SW480 (cell line): Measurements from ENCODE around the gene RPL36.
A peak's percentile ranks its signal among the peaks of the same experiment; 100 is the strongest.
"Not testable (repeated sequence)": the region's sequence is repeated elsewhere in the genome, so short reads cannot be mapped to it uniquely, and the experiment has no call there.

Experiments used
- DNase-seq: peaks from one replicate; pipeline ENCODE4 v3.0.0-alpha.2; 2016; ENCODE audit warnings: low spot score

The RPL36 gene

DNA sequence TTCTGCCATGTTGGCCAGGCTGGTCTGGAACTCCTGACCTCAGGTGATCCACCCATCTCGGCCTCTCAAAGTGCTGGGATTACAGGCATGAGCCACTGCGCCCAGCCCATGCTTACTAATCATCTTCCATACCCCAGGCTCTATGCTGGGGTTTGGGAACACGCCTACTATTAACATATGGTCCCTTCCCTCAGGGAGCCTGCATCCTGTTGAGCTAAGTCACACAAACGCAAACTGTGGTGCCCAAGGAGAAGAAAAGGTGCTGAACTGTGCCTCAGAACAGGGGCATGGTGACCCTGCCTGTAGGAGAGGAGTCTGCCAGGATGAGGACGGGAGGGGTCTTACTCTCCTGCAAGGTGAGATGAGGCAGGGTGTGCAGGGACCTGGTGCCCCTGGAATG is 15.4 kb upstream of the RPL36 start:
- DNase-seq: no peak

DNA sequence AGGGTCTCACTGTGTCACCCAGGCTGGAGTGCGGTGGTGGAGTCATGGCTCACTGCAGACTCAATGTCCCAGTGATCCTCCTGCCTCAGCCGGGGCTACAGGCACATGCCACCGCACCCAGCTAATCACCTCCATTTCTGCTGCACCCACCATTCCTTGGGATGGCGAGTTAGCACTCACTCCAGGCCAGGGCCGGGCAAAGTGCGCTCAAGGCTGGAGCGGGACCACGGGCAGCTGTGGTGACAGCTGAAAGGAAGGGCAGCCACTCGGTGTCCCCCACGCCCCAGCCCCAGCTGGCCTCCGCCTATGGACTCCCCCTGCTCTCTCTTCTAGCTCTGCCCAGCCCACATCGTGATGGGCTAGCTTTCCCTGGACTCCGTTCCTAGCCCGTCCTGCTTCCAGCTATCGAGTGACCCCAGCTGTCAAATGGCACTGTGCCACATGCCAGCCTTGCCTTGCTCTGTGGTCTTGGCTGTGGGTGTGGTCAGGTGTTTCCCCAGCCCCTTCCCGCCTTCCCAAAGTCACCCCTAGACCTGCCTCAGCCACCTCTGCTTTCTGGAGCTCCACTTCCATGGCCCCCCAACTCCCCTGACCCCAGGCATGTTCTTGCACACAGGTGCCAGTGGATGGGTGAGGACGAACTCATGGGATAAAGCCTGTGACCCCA is 13.9 kb upstream of the RPL36 start:
- no peak for DNase-seq

DNA sequence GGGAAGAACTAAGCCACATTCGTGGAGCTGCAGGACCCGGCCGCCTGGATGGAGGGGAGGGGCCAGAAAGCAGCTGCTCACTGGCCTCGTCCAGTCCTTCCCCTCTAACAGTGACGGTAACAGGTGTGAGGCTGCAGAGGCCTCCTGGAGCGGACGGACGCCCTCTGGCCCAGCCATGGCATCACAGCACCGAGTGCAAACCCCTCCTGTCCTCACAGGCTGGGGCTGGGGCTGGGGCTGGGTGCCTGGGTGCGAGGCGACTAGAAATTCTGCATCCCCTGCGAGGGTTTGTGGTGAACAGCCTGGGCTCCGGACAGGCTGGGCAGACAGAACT is 13.4 kb upstream of the RPL36 start:
- no peak for DNase-seq

DNA sequence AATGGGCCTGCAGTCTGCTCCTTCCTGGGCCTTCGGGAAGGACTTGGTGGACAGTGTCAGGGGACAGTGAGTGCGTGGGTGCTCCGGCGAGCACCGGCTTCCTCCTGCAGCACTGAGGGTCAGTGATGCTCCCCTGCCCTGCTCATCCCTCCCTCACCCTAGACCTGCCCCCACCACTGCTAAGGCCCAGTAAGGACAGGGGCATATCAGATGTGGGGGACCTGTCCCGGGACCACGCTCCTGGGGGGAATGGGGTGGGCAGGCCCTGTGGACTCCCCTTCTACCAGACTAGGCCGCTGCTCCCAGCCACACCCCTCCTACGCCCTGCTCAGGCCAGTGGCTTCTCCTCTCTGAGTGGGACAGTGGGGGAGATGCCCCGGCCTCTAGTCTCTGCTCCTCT is 13.0 kb upstream of the RPL36 start:
- DNase-seq: no peak

DNA sequence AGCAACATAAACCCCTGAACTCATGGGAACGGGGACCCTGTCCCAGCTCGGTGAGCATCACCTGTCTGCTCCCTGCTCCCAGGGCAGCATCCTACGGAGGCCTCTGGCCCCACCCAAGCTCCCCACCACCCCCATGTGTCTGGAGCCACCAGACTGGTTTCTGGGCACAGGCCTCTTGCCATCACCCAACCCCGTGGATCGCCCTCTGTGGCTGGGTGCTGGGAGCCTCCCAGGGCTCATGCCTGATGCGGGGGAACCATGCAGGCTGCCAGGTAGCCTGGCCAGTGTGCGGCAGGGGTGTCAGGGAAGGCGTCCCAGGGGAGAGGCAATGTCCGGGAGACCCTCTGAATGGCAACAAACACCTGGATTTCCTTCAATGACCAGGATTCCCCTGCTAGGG is 12.5 kb upstream of the RPL36 start:
- no peak for DNase-seq

DNA sequence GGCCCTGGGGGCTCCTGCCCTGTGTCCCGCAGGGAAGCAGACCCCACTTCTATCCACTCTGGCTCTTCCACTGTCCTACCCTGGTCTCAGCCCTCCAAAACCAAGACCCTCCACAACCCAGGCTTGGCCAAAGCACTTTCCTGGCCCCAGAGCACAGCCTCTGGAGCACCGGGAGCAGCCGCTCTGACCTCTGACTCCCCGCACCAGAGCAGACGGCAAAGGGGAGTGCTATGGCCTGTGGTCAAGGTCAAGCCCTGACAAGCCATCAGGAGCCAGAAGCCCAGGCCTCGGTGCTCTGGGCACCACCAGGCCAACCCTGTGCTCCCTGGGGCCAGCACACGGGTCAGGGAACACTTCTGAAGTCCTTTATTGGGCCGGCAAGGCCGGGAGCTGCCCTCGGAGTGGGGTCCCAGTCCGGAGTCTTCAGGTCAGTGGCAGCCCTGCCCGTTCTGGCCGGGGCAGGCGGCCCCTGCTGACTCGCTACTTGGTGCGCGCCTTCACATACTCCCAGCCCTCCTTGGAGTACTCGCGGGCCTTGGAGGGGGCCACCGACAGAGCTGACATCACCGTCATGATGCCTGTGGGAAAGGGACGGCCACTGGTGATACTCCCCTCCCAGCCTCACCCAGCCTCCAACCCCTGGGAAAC is 11.9 kb upstream of the RPL36 start:
- no peak for DNase-seq

DNA sequence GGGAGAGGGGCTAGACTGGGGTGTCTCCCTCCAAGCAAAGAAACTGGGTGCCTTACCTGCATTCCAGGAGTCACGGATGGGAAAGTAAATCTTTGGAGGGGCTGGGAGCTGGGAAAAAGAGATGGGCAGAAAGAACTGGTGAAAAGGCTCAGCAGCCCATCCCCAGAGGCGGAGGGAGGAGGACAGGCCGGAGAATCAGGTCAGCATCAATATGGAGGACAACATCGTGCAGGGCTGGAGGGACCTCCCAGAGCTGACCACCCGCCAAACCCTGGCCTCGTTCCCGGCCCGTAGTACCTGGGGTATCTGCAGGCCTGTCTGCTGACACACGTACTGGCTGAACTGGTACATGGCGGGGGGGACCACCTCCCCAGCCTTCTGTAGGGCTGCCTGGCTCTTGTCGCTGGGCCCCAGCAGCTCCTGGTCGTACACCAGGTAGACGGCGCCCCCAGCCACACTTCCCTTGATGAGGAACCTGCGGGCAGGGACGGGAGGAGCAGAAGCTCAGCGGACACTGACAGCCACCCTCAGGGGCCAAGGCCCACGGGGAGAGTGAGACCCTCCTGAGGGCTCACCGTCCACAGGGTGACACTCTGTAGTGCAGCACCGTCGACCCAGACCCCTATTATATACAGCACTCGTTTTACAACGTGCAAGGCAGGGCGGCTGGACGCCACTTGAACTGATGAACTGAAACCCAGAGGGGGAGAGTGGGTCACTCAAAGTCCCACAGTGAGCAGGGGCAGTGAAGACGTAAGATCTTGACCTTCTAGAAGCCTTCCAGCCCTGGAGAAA is 10.6 kb upstream of the RPL36 start:
- no peak for DNase-seq

DNA sequence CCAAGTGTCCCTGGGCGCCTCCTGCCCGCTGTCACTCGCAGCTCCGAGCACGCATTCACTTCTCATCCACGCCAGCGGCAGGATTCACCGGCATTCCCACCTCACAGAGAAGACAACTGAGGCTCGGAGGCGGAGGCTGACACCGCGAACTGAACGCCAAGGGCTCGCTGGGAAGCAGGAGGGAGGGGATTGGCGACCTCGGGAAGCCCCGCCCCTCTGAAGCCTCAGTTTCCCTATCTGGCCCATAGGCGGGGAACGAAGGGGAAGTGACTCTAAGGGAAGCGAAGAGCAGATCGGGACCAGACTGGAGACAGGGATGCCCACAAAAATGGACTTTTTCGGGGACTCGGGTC is 10.0 kb upstream of the RPL36 start:
- DNase-seq: no peak

DNA sequence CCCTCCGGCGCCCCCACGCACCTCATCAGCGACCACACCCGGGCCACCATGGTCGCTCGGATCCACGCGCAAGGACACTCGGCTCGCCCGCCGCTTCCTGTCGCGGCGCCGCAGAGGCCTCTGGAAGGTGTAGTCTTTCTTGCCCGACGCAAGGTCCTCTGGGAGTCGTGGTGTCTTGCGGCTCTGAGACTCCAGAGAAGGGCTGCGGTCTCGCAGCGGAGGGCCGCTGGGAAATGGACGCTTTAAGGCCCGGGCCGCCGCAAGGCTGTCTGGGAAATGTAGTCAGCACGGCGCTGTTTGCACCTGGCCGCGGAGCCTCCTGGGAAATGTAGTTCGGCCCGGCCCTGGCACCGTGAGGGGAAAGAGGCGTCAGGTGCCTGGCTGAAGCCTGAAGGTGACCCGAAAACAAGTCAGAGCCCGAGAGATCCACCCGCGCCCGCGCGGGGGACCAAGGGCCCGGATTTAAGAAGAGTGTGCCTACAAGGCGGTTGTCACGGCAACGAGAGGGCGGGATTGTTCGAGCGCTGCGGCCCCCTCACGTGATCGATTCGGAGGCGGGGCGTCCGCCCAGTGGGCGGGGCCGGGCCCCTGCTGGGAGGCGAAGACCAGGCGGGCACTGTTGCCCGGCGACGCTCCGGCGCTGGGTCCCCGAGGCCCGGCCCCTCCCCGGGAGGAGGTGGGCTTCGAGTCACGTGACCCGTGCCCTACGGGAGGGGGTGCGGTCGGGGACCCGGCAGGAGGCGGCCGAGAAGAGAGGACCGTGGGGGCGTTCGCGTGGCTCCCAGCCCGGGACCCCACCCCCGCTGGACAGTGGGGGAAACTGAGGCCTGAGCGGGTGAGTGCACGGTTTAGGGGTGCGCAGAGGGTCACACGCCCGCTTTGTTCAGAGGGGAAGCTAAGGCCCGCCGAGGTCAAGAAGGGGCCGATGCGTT is 9.4 kb upstream of the RPL36 start, which contains the start of the genes HSD11B1L and MICOS13:
Gene HSD11B1L (plus strand): TSS at position 591 of the 932 bp plus-strand sequence. CDS start 3,806 bp downstream, outside the sequence.
Gene MICOS13 (minus strand): TSS at position 80 of the 932 bp plus-strand sequence. CDS start 30 bp downstream, at position 50.
- DNase-seq: peak; percentile 96

DNA sequence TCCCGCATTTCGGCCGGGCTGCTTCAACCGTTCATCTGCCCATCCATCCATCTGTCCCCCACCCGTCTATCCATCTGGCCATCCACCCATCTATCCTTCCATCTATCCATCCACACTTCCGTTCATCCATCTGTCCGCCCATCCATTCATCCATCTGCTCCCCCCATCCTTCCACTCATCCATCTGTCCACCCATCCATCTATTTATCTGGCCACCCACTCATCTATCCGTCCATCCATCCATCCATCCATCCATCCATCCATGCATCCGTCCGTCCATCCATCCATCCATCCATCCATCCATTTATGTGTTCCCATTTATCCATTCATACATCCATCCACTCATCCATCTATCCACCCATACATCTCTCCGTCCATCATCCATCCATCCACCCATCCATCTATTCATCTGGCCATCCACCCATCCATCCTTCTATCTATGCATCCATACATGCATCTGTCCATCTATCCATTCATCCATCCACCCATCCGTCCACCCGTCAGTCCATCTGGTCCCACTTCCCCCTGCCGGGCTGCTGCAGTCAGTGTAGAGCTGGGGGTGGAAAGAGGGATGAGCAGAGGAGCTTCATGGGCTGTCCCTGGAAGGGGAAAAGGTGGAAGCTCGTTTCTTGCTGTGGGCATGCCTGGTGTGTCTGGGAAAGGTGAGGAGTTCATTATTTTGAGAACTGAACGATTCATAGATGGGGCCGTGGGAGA is 8.5 kb upstream of the RPL36 start:
- DNase-seq: no peak

DNA sequence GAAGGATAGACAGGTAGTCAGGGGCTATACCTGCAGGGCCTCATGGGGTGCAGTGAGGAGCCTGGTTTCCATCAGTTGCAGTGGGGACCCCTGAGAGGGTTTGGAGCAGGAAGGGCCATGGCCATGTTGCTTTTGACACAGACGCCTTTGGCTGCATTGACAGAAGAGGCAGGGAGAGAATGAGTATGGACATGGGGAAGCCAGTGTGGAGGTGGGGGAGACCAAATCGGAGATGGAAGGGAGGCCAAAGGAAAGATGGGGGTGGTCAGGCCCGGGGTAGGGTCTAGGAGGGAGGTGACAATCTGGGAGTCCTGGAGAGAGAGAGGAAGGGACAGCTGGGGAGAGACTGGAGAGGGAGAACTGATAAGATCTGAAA is 8.0 kb upstream of the RPL36 start:
- DNase-seq: no peak

DNA sequence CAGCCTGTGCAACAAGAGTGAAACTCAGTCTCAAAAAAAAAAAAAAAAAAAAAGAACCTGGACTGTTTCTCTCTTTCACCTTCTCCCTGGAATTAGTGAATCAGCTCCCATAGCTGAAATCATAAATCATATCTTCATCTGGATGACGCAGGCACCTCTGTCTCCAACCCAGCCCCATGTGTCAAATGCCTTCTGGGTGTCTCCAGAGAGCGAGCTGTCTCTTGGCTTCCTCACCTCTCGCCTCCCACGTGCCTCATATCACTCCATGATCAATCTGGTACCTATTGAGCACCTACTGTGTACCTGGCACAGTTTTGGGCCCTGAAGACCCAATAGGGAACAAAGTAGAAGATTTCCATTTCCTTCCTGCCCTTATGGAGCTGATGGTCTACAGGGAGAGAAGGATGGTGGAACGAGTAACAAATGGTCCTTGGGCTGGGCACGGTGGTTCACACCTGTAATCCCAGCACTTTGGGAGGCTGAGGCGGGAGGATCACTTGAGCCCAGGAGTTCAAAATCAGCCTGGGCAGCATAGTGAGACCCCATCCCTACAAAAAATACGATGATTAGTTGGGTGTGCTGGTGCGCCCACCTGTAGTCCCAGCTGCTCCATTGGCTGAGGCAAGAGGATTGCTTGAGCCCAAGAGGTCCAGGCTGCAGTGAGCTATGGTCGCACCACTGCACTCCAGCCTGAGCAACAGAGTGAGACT is 6.8 kb upstream of the RPL36 start:
- no peak for DNase-seq

DNA sequence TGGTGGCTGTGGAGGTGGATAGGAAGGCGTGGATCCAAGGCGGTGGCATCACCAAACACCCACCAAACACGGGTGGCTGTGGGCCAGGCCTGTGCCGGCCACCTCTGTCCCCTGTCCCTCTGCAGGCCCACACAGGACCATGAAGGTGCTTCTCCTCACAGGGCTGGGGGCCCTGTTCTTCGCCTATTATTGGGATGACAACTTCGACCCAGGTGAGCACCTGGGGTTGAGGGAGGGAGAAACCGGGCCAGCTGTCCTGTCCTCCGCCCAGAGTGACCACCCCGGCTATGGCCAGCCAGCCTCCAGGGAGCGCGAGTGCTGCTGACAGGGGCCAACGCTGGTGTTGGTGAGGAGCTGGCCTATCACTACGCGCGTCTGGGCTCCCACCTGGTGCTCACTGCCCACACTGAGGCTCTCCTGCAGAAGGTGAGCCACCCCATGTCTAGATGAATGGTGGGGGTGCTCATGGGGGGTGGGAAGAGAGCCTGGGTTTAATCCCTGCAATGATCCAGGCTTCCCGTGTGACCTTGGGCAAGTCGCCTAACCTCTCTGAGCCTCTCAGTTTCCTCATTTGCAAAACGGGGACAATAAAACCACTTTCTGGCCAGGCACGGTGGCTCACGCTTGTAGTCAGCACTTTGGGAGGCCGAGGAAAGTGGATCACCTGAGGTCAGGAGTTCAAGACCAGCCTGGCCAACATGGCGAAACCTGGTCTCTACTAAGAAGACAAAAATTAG is 5.2 kb upstream of the RPL36 start:
- DNase-seq: no peak

DNA sequence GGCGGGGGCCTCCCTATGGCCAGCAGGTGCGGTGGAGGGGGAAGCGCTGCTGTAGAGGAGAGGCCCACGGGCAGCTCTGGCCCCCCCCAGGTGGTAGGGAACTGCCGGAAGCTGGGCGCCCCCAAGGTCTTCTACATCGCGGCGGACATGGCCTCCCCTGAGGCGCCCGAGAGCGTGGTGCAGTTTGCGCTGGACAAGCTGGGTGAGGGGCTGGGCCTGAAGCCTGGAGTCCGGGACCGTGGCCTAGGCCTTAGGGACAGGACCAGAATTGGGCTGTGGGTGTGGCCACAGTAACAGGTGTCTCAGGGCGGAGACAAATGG is 3.8 kb upstream of the RPL36 start:
- DNase-seq: no peak

DNA sequence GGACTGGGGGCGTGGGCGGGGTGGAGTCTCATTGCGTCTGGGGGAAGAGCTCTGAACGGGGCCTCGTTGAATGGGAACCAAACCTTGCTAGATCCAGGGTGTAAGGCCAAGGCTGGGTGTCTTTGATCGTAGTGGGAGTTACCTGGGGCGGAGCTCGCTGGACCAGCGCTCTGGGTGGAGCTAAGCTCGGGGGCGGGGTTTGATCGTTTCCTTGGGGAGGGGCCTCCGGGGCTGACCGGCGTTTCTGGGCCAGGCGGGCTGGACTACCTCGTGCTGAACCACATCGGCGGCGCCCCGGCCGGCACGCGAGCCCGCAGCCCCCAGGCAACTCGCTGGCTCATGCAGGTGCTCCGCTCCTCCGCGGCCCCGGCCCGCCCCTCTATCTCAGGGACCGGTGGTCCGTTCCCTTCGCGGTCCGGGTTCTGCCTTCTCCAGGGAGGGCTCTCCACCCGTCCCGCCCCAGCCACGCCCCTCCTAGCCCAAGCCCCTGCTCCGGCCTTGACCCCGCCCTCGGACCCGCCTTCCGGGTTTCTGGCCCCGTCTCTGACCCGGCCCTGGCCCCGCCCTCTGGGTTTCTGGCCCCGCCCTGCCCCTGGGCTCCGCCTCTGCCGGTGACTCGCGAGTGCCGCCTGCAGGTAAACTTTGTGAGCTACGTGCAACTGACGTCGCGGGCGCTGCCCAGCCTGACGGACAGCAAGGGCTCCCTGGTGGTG is 3.3 kb upstream of the RPL36 start:
- peak; percentile 88 for DNase-seq

DNA sequence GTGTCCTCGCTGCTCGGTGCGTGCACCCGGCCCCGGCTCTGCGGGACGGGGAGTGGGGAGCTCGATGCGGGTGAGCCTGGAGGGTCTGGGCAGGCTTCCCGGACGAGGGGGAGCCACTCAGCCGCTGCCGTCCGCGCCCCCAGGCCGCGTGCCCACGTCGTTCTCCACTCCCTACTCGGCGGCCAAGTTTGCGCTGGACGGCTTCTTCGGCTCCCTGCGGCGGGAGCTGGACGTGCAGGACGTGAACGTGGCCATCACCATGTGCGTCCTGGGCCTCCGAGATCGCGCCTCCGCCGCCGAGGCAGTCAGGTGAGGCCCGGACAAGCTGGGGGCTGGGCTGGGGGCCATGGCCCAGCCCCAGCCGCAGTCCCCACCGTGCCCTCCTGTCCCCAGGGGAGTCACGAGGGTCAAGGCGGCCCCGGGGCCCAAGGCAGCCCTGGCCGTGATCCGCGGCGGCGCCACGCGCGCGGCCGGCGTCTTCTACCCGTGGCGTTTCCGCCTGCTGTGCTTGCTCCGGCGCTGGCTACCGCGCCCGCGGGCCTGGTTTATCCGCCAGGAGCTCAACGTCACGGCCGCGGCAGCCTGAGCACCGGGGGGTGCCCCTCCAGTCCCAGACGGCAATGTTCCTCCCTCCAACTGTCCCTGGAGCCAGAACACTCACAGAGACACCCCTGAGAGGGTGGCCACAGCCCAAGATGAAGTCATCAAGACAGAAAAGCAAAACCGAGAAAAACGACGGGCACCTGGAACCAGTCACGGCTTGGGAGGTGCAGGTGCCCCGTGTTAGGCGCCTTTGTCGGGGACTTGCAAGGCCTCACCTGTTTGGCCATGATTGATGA is 2.5 kb upstream of the RPL36 start:
- no peak for DNase-seq

DNA sequence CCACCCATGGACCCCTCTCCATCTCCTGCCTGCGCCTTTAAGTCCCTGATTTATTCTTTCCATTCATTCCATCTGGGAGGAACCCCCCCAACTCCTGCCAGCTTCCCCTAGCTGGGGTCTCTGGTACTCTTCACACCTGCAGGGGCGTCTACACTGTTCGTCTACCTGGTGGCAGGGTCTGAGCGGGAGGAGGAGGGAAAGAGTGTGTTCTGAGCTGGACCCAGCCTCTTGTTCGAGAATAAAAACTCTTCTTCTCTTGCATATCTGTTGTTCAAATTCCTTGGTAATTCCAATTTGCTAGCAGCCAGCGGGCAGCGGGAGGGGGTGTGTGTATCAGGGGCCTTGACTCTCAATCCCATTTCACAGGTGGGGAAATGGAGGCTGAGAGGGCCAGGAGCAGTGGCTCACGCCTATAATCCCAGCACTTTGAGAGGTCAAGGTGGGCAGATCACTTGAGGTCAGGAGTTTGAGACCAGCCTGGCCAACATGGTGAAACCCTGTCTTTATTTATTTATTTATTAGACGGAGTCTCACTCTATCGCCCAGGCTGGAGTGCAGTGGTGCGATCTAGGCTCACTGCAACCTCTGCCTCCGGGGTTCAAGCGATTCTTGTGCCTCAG is 1.7 kb upstream of the RPL36 start:
- not testable (repeated sequence) for DNase-seq
